Measurements from ENCODE around the gene GABBR2. TPM values are rescaled to one million over a fixed set of nuclear protein-coding genes. Genes with fewer than 3 reads are reported as not detected.

GABBR2 gene
- total and polyA plus RNA-seq, 4 donors: 0.39 TPM; not detected in 3

DNA sequence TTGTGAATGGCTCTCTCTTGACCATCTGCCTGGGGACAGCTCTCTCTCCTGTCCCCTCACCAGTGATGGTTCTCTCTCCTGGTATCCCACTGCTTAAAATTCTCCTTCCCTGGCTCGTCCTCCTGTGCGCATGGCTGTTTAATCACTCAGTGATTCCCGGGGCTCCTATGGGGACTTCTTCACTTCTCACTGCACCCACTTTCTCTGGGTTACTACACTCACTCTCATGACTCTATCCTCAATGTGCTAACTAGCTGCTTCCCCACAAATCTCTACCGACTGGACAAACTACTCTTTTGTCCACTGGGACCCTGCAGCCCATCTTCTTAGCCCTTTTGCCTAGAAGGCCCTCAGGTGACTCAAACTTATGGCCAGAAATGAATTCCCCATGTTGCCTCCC is 364.2 kb downstream of the GABBR2 start:
- Histone ChIP-seq H3K4me1 (ENCODE audit: control insufficient read depth in 1 of 2, insufficient read depth in 2 of 2, low read length in 2 of 2) (no peaks in the 10 kb centered on the region), H3K36me3 (ENCODE audit: control insufficient read depth in 1 of 2, insufficient read depth in 2 of 2, low read length in 1 of 2) (no peaks in the 10 kb centered on the region), H3K27me3 (ENCODE audit: control insufficient read depth in 1 of 2, insufficient read depth in 2 of 2, low read length in 1 of 2) (peaks cover 0 to 2% of the 10 kb centered on the region in 2 donors), H3K4me3 (ENCODE audit: low read length in 2 of 2) (no peak overlapping the region), H3K27ac (ENCODE audit: low read depth in 1 of 2, low read length in 2 of 2) (no peak overlapping the region), H3K9me3 (ENCODE audit: control insufficient read depth, low read length) (peaks cover 6% of the 10 kb centered on the region)
- no peak for DNase-seq
- intact Hi-C loops (cut with DNase I): no loop called here
- ATAC-seq (ENCODE audit: low FRiP score): no peak
- WGBS, 2 donors: 73% methylated on average over 4 of the region's 4 CpGs

DNA sequence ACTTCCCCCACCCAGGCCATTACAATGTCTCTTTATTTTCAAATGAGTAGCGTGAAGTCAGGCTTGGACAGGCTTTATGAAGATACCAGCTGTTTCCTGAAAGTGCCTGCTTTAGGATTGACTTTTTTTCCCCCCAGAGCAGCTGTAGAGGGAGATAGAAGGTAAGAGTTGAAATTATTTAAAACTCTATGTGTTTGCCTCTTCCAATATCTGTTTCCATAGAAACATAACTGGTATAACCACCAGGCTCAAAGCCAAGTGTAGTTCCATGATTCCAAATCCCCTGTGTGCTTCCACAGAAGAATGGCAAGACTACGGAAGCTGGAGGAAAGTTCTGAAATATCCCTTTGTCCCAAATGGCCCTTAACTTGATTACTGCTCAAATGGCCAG is 365.9 kb downstream of the GABBR2 start:
- ATAC-seq (ENCODE audit: low FRiP score): no peak
- Histone ChIP-seq H3K36me3 (ENCODE audit: control insufficient read depth in 1 of 2, insufficient read depth in 2 of 2, low read length in 1 of 2) (no peaks in the 10 kb centered on the region), H3K9me3 (ENCODE audit: control insufficient read depth, low read length) (peaks cover 7% of the 10 kb centered on the region), H3K27ac (ENCODE audit: low read depth in 1 of 2, low read length in 2 of 2) (no peak overlapping the region), H3K4me3 (ENCODE audit: low read length in 2 of 2) (no peak overlapping the region), H3K27me3 (ENCODE audit: control insufficient read depth in 1 of 2, insufficient read depth in 2 of 2, low read length in 1 of 2) (peaks cover 0 to 2% of the 10 kb centered on the region in 2 donors), H3K4me1 (ENCODE audit: control insufficient read depth in 1 of 2, insufficient read depth in 2 of 2, low read length in 2 of 2) (no peaks in the 10 kb centered on the region)
- WGBS, 2 donors: 43 to 44% methylated on average over 2 of the region's 2 CpGs
- intact Hi-C loops (cut with DNase I): no loop called here
- DNase-seq: no peak

DNA sequence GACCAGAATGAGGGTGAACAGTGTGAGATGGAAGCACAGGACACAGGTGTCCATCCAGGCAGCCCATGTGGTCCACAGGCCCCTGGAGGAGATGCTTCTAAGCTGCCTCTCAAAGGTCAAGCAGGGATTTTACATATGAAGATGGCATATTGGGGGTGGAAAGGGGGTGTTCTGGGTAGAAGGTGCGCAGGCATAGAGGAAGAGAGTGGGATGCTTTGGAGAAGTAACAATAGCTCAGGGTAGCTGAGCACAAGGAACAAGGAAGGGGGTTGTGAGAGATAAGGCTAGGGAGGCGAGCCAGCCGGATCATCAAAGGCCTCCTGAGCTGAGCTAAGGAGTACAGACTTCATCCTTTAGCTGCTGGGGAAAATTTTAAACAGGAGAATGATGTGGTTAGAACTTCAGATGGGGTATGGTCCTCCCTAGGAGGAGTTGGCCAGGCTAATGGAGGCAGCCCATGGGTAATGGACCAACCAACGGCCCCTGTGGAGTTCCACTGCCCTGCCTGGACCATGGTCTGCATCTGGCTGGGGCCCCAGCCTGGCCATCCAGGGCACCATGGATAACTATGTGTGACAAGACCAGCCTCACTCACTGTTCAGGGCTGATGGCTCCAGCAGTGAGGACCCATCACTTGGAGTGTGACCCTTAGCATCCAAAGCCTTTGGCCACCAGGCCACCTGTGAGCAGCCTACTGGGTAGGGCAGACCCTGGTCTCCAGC is 366.5 kb downstream of the GABBR2 start:
- Histone ChIP-seq H3K4me1 (ENCODE audit: control insufficient read depth in 1 of 2, insufficient read depth in 2 of 2, low read length in 2 of 2) (no peaks in the 10 kb centered on the region), H3K4me3 (ENCODE audit: low read length in 2 of 2) (no peak overlapping the region), H3K27me3 (ENCODE audit: control insufficient read depth in 1 of 2, insufficient read depth in 2 of 2, low read length in 1 of 2) (peaks cover 0 to 2% of the 10 kb centered on the region in 2 donors), H3K27ac (ENCODE audit: low read depth in 1 of 2, low read length in 2 of 2) (no peak overlapping the region), H3K9me3 (ENCODE audit: control insufficient read depth, low read length) (peaks cover 7% of the 10 kb centered on the region), H3K36me3 (ENCODE audit: control insufficient read depth in 1 of 2, insufficient read depth in 2 of 2, low read length in 1 of 2) (no peaks in the 10 kb centered on the region)
- DNase-seq (no peak), ATAC-seq (ENCODE audit: low FRiP score) (no peak)
- intact Hi-C loops (cut with DNase I): no loop called here
- 82 to 89% methylated on average over 4 of the region's 4 CpGs for WGBS, 2 donors

DNA sequence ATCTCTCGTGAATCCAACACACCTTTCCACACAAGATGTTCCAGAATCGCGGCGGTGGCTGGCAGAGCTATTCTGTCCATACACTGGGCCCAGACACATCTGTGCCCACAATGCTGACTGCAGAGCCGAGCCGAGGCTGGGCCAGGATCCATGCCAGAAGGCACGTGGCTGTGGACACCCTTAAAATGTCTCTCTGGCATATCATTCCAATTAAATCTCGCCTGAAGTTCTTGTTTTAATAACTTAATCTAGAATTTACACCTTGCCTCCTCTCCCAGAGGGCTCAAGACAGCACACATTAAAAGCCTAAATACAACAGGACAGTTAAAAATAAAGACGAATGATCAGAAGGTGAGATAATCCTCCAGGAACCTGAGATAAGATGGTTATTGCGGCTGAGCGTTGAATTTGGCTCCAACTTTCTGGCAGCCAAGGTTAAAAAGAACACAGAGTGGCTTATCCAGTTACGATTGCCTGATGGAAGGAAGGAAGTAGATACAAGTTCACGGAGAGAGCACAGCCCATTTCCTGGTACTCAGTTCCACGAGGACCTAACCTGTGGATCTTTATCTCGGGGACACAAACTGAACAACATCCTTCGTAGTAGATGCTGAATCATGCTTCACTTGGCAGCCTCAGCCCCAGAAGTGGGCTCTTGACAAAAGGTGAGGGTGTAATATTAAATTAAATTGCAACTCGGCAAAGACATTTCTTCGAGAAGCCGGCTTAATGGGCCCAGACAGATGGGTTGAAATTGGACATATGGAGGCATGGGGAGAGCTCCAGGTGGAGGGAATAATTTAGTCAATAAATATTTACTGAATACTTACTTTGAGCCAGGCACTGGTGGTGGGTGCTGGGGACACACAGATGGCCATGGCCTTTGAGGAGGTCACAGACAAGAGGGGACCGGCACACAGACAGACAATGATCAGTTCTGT is 367.3 kb downstream of the GABBR2 start:
- intact Hi-C loops (cut with DNase I): no loop called here
- no peaks in the 10 kb centered on the region for H3K4me1 ChIP-seq (ENCODE audit: control insufficient read depth in 1 of 2, insufficient read depth in 2 of 2, low read length in 2 of 2)
- peaks cover 0 to 2% of the 10 kb centered on the region in 2 donors for H3K27me3 ChIP-seq (ENCODE audit: control insufficient read depth in 1 of 2, insufficient read depth in 2 of 2, low read length in 1 of 2)
- H3K4me3 ChIP-seq (ENCODE audit: low read length in 2 of 2): no peak overlapping the region
- peaks cover 7% of the 10 kb centered on the region for H3K9me3 ChIP-seq (ENCODE audit: control insufficient read depth, low read length)
- H3K27ac ChIP-seq (ENCODE audit: low read depth in 1 of 2, low read length in 2 of 2): no peak overlapping the region
- DNase-seq: no peak
- WGBS, 2 donors: 60 to 64% methylated on average over 20 of the region's 20 CpGs
- no peaks in the 10 kb centered on the region for H3K36me3 ChIP-seq (ENCODE audit: control insufficient read depth in 1 of 2, insufficient read depth in 2 of 2, low read length in 1 of 2)
- ATAC-seq (ENCODE audit: low FRiP score): no peak

DNA sequence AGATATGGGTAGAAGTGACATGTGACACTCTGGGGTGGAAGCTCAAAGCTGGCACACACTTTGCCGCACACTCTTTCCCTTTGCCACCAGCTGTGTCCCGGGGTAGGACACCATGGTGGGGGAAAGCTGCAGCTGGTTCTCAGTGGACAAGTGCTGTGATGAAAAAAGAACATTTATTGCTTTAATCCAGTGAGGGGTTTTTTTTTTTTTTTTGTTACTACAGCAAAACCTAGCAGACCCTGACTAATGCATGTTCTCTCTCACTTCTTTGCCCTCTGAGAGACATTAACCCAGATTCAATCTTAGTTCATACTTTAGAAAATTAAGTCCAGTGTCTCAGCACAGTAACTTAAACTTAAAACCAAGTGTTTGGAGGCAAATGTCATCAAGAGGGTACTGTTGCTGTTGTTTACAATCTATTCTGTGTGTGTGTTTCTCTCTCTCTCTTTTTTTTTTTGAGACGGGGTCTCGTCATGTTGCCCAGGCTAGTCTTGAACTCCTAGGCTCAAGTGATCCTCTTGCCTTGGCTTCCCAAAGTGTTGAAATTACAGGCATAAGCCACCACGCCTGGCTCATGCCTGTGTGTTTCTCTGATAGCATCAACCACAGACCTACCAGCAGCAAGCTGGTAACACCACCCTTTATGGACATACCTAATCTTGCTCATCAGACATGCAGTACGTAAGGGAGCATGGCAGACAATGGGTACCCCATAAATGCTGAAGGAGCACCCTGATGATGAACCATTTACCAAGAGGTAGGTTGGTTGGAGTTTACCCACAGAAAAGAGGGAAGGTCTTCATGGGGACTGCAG is 368.5 kb downstream of the GABBR2 start:
- DNase-seq (no peak), ATAC-seq (ENCODE audit: low FRiP score) (no peak)
- 87 to 90% methylated on average over 6 of the region's 6 CpGs for WGBS, 2 donors
- H3K9me3 ChIP-seq (ENCODE audit: control insufficient read depth, low read length): peaks cover 7% of the 10 kb centered on the region
- H3K27me3 ChIP-seq (ENCODE audit: control insufficient read depth in 1 of 2, insufficient read depth in 2 of 2, low read length in 1 of 2): peaks cover 0 to 2% of the 10 kb centered on the region in 2 donors
- intact Hi-C loops (cut with DNase I): no loop called here
- H3K27ac ChIP-seq (ENCODE audit: low read depth in 1 of 2, low read length in 2 of 2): no peak overlapping the region
- no peaks in the 10 kb centered on the region for H3K36me3 ChIP-seq (ENCODE audit: control insufficient read depth in 1 of 2, insufficient read depth in 2 of 2, low read length in 1 of 2)
- H3K4me1 ChIP-seq (ENCODE audit: control insufficient read depth in 1 of 2, insufficient read depth in 2 of 2, low read length in 2 of 2): no peaks in the 10 kb centered on the region
- H3K4me3 ChIP-seq (ENCODE audit: low read length in 2 of 2): no peak overlapping the region

DNA sequence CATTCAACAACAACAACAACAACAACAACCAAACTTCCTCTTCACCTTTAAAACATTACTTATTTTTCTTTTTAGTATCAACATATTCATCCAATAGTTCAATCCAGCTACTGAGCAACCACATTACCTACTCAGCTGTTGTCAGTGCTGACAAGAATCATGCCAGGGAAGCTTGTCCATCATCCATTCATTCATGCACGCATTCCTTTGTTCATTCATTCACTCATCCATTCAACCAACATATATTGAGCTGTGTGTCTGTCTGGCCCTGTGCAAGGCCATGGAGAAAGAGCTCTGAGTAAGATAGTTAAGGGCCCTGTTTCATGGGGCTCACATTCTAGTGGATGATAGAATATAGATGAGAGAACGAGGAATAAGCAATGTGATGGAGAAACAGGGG is 373.1 kb downstream of the GABBR2 start:
- H3K4me3 ChIP-seq (ENCODE audit: low read length in 2 of 2): no peak overlapping the region
- H3K36me3 ChIP-seq (ENCODE audit: control insufficient read depth in 1 of 2, insufficient read depth in 2 of 2, low read length in 1 of 2): no peaks in the 10 kb centered on the region
- H3K27ac ChIP-seq (ENCODE audit: low read depth in 1 of 2, low read length in 2 of 2): no peak overlapping the region
- 79 to 80% methylated on average over 2 of the region's 2 CpGs for WGBS, 2 donors
- intact Hi-C loops (cut with DNase I): no loop called here
- DNase-seq: no peak
- H3K4me1 ChIP-seq (ENCODE audit: control insufficient read depth in 1 of 2, insufficient read depth in 2 of 2, low read length in 2 of 2): no peaks in the 10 kb centered on the region
- H3K27me3 ChIP-seq (ENCODE audit: control insufficient read depth in 1 of 2, insufficient read depth in 2 of 2, low read length in 1 of 2): peaks cover 0 to 4% of the 10 kb centered on the region in 2 donors
- ATAC-seq (ENCODE audit: low FRiP score): no peak
- peaks cover 4% of the 10 kb centered on the region for H3K9me3 ChIP-seq (ENCODE audit: control insufficient read depth, low read length)

DNA sequence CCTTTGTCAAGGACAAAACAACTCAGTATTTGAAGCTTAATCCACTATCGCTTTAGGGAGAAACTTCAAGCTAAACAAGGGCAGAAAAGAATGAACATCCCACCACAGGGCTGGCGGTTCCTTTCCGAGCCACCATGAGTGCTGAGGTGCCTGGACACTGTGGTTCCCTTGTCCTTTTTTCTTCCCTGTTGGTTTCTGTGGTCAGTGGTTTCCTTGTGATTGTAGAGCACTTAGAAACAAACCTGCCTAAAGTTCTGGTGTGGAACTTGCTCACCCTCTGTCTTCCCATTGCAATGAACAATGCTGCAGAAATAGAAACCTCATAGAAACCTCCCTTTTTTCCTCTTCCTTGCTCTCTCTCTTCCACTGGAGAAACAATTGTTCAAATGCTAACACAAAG is 373.9 kb downstream of the GABBR2 start:
- Histone ChIP-seq H3K27me3 (ENCODE audit: control insufficient read depth in 1 of 2, insufficient read depth in 2 of 2, low read length in 1 of 2) (peaks cover 0 to 3% of the 10 kb centered on the region in 2 donors), H3K4me3 (ENCODE audit: low read length in 2 of 2) (no peak overlapping the region), H3K27ac (ENCODE audit: low read depth in 1 of 2, low read length in 2 of 2) (no peak overlapping the region), H3K9me3 (ENCODE audit: control insufficient read depth, low read length) (peaks cover 3% of the 10 kb centered on the region), H3K4me1 (ENCODE audit: control insufficient read depth in 1 of 2, insufficient read depth in 2 of 2, low read length in 2 of 2) (no peaks in the 10 kb centered on the region), H3K36me3 (ENCODE audit: control insufficient read depth in 1 of 2, insufficient read depth in 2 of 2, low read length in 1 of 2) (no peaks in the 10 kb centered on the region)
- no peak for DNase-seq
- ATAC-seq (ENCODE audit: low FRiP score): no peak
- intact Hi-C loops (cut with DNase I): no loop called here
- 91% methylated on average over 3 of the region's 3 CpGs for WGBS, 2 donors

DNA sequence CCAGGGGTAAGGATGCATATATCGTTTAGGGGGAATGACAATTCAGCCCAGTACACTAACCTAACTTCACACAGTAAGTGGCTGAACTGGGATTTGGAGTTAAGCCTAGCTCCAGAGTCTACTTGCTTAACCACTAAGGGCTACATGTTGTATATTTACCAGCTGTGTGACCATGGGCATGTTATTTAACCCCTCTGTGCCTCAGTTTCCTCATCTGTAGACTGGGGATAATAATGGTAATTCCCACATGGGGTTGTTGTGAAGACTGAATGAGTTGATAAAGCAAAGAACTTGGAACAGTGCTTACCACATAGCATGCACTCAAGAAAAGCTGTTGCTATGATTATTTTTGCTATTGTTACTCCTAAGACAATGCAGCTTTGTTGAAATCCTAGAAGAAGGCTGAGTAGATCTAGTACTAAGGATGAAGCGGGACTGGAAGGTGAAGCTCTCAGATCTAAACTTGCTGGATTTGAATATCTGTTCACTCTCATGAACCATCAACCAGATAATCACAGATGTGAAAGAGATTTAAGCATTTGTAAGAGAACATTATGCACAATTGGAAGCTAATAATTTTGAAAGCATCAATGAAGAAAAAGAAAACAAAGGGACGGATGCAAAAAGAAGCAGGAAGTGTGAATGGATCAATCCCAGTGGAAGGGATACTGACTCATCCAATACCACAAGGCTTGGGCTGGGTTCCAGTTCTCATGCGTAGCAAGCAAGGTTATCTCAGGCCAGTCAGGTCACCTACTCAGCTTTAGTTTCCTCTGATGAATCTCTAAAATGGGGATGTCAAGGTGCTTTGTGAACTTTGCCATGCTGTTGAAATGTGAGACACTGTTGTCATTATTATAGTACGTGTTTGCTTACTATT is 374.8 kb downstream of the GABBR2 start:
- Histone ChIP-seq H3K4me3 (ENCODE audit: low read length in 2 of 2) (no peak overlapping the region), H3K27ac (ENCODE audit: low read depth in 1 of 2, low read length in 2 of 2) (no peak overlapping the region), H3K4me1 (ENCODE audit: control insufficient read depth in 1 of 2, insufficient read depth in 2 of 2, low read length in 2 of 2) (no peaks in the 10 kb centered on the region), H3K36me3 (ENCODE audit: control insufficient read depth in 1 of 2, insufficient read depth in 2 of 2, low read length in 1 of 2) (no peaks in the 10 kb centered on the region), H3K9me3 (ENCODE audit: control insufficient read depth, low read length) (no peaks in the 10 kb centered on the region), H3K27me3 (ENCODE audit: control insufficient read depth in 1 of 2, insufficient read depth in 2 of 2, low read length in 1 of 2) (peaks cover 0 to 2% of the 10 kb centered on the region in 2 donors)
- ATAC-seq (ENCODE audit: low FRiP score): no peak
- intact Hi-C loops (cut with DNase I): no loop called here
- DNase-seq: no peak
- 70 to 79% methylated on average over 5 of the region's 5 CpGs for WGBS, 2 donors
